Brain microvascular endothelial cell (primary cell): Measurements from ENCODE around the gene RASSF3.

ENCODE experiments used
- DNase-seq: peaks from one replicate; pipeline ENCODE4 v3.0.0-alpha.2; 2020
- H3K27ac ChIP-seq: fragments of 250-450 bp; sonication (Bioruptor Pico); 2 replicates; pipeline ENCODE4 v1.5.1; 2020; ENCODE audit warnings: mild to moderate bottlenecking, moderate library complexity
- H3K27me3 ChIP-seq: fragments of 250-450 bp; sonication (Bioruptor Pico); replicated peaks from 2 replicates; pipeline ENCODE4 v1.5.1; 2020; ENCODE audit warnings: mild to moderate bottlenecking
- H3K36me3 ChIP-seq: fragments of 250-450 bp; sonication (Bioruptor Pico); replicated peaks from 2 replicates; pipeline ENCODE4 v1.5.1; 2020; ENCODE audit warnings: mild to moderate bottlenecking
- H3K4me3 ChIP-seq: 2 replicates; pipeline ENCODE4 v1.5.1; 2011; ENCODE audit warnings: low read depth, mild to moderate bottlenecking, control low read depth, low read length, moderate library complexity
- CTCF ChIP-seq: IDR thresholded peaks from 2 replicates; pipeline ENCODE4 v1.5.1; 2011; ENCODE audit warnings: low read depth, mild to moderate bottlenecking, moderate library complexity, low read length, control low read depth, inconsistent platforms; ENCODE audit errors: missing control alignments
- in situ Hi-C: cut with HindIII; loops from 2 replicates; pipeline ENCODE4 v1.10.0; 2017; ENCODE audit warnings: low sequenced_read_pairs, low pct_ligation_motif_present

The RASSF3 gene

GRCh38 chr12:64585104-64585503, 25.2 kb upstream of the RASSF3 start:
- Histone ChIP-seq H3K4me3 (no peak overlapping the region), H3K27ac (no peak overlapping the region), H3K27me3 (no peaks in the 10 kb centered on the region), H3K36me3 (no peaks in the 10 kb centered on the region)
- in situ Hi-C loops = no loop called here
- no peak for TF ChIP-seq CTCF
- no peak for DNase-seq

GRCh38 chr12:64587447-64587846, 22.8 kb upstream of the RASSF3 start:
- in situ Hi-C loops = no loop called here
- TF ChIP-seq CTCF = no peak
- Histone ChIP-seq H3K27me3 (no peaks in the 10 kb centered on the region), H3K27ac (no peak overlapping the region), H3K36me3 (no peaks in the 10 kb centered on the region), H3K4me3 (no peak overlapping the region)
- DNase-seq = no peak

- Histone ChIP-seq H3K36me3 (no peaks in the 10 kb centered on the region), H3K27me3 (no peaks in the 10 kb centered on the region), H3K4me3 (no peak overlapping the region), H3K27ac (no peak overlapping the region)
- in situ Hi-C loops = no loop called here
- DNase-seq = no peak
- no peak for TF ChIP-seq CTCF
These were observed 20.1 kb upstream of the RASSF3 start for GRCh38 chr12:64590183-64590582.

- Histone ChIP-seq H3K4me3 (no peak overlapping the region), H3K36me3 (no peaks in the 10 kb centered on the region), H3K27ac (no peak overlapping the region), H3K27me3 (no peaks in the 10 kb centered on the region)
- no peak for TF ChIP-seq CTCF
- in situ Hi-C loops = no loop called here
- DNase-seq = no peak
These were observed 14.2 kb upstream of the RASSF3 start for GRCh38 chr12:64595863-64596793.

- DNase-seq = no peak
- Histone ChIP-seq H3K4me3 (no peak overlapping the region), H3K27ac (no peak overlapping the region), H3K36me3 (no peaks in the 10 kb centered on the region), H3K27me3 (no peaks in the 10 kb centered on the region)
- no peak for TF ChIP-seq CTCF
- in situ Hi-C loops = no loop called here
These were observed 11.5 kb upstream of the RASSF3 start for GRCh38 chr12:64598831-64599230.
